Lower leg skin (tissue), 3 donors: ENCODE data around the gene MAP1LC3A.

Source experiments
- CTCF ChIP-seq, 3 donors: fragments of 450-650 bp; IDR thresholded peaks; one replicate each; pipeline ENCODE4 v1.5.1; 2016; ENCODE audit warnings: antibody characterized with exemption in 3 of 3, mild to moderate bottlenecking in 3 of 3, moderate library complexity in 2 of 3
- POLR2A ChIP-seq, 2 donors: fragments of 450-650 bp; IDR thresholded peaks; one replicate each; pipeline ENCODE4 v1.6.1; 2016 to 2017; ENCODE audit warnings: antibody characterized with exemption in 2 of 2, mild to moderate bottlenecking in 1 of 2, moderate library complexity in 1 of 2

GRCh38 chr20:34517114-34517505 is 41.4 kb upstream of the MAP1LC3A start:
- TF ChIP-seq CTCF (IDR thresholded peaks at IDR 0.05) = no peak
- TF ChIP-seq POLR2A (IDR thresholded peaks at IDR 0.05) = no peak
